RPMI7951 (cell line): ENCODE measurements around the gene PARP15. TPM values are rescaled to one million over a fixed set of nuclear protein-coding genes. Genes with fewer than 3 reads are reported as not detected.

ENCODE experiments used
- DNase-seq: peaks from one replicate; pipeline ENCODE4 v3.0.0-alpha.2; 2012; ENCODE audit warnings: low read depth
- total RNA-seq: library from RNA; depleted of rRNA; stranded (reverse); fragments of >200 nt; shearing (Covaris generic); gene quantifications from 2 replicates; pipeline ENCODE4 v1.2.3, GENCODE V29; 2014

PARP15 gene
- total RNA-seq, 1 experiment from 2014 or later = not detected

- DNase-seq = peak; percentile 60
Observed at GRCh38 chr3:122572940-122573412, 4.5 kb upstream of the PARP15 start.

GRCh38 chr3:122576174-122576940 is 1.1 kb upstream of the PARP15 start:
- no peak for DNase-seq

GRCh38 chr3:122578069-122578740 is 755 bp downstream of the PARP15 start:
- DNase-seq = no peak

- no peak for DNase-seq
Observed at GRCh38 chr3:122580470-122580869, 3.0 kb downstream of the PARP15 start.

- DNase-seq = no peak
Observed at GRCh38 chr3:122581622-122582021, 4.2 kb downstream of the PARP15 start.

GRCh38 chr3:122582390-122582789 is 4.9 kb downstream of the PARP15 start:
- no peak for DNase-seq

GRCh38 chr3:122586098-122586497 is 8.6 kb downstream of the PARP15 start:
- no peak for DNase-seq

GRCh38 chr3:122586773-122587485 is 9.5 kb downstream of the PARP15 start:
- no peak for DNase-seq

GRCh38 chr3:122587572-122587971 is 10.1 kb downstream of the PARP15 start:
- DNase-seq = no peak

- DNase-seq = no peak
Observed at GRCh38 chr3:122589297-122589696, 11.8 kb downstream of the PARP15 start.

GRCh38 chr3:122590610-122591009 is 13.2 kb downstream of the PARP15 start:
- no peak for DNase-seq

- DNase-seq = no peak
Observed at GRCh38 chr3:122594025-122594424, 16.6 kb downstream of the PARP15 start.

GRCh38 chr3:122598151-122598550 is 20.7 kb downstream of the PARP15 start:
- no peak for DNase-seq

- DNase-seq = no peak
Observed at GRCh38 chr3:122598556-122598955, 21.1 kb downstream of the PARP15 start.

GRCh38 chr3:122602011-122602710 is 24.7 kb downstream of the PARP15 start:
- no peak for DNase-seq

- DNase-seq = no peak
Observed at GRCh38 chr3:122603056-122603455, 25.6 kb downstream of the PARP15 start.

- DNase-seq = no peak
Observed at GRCh38 chr3:122606330-122606729, 28.9 kb downstream of the PARP15 start.

GRCh38 chr3:122608916-122609315 is 31.5 kb downstream of the PARP15 start:
- DNase-seq = no peak

- DNase-seq = peak; percentile 85
Observed at GRCh38 chr3:122609798-122610559, 32.5 kb downstream of the PARP15 start.

GRCh38 chr3:122612696-122613095 is 35.2 kb downstream of the PARP15 start:
- no peak for DNase-seq

- no peak for DNase-seq
Observed at GRCh38 chr3:122615303-122615702, 37.9 kb downstream of the PARP15 start.
